Measurements from ENCODE around the gene OGDH.

The OGDH gene

GRCh38 chr7:44633254-44634186 is 27.1 kb downstream of the OGDH start:
- no peak for TF ChIP-seq CTCF (IDR thresholded peaks at IDR 0.05)

GRCh38 chr7:44634187-44634838 is 27.9 kb downstream of the OGDH start:
- TF ChIP-seq CTCF (IDR thresholded peaks at IDR 0.05), result no peak

GRCh38 chr7:44634839-44635591 is 28.6 kb downstream of the OGDH start:
- TF ChIP-seq CTCF (IDR thresholded peaks at IDR 0.05), result no peak

- no peak for TF ChIP-seq CTCF (IDR thresholded peaks at IDR 0.05)
Observed at GRCh38 chr7:44636041-44636584, 29.7 kb downstream of the OGDH start.

GRCh38 chr7:44636926-44637325 is 30.5 kb downstream of the OGDH start:
- no peak for TF ChIP-seq CTCF (IDR thresholded peaks at IDR 0.05)

GRCh38 chr7:44637788-44638594 is 31.6 kb downstream of the OGDH start:
- TF ChIP-seq CTCF (IDR thresholded peaks at IDR 0.05), result no peak
